Measurements from ENCODE around the gene MYO15B.
A peak's percentile ranks its signal among the peaks of the same experiment; 100 is the strongest.

MYO15B gene

GRCh38 chr17:75621489-75621888, 33.9 kb downstream of the MYO15B start:
- Mint-ChIP-seq H3K4me3 (no peak overlapping the region), H3K36me3 (ENCODE audit: low read depth) (no peaks in the 10 kb centered on the region), H3K4me1 (peaks cover 13% of the 10 kb centered on the region), H3K27me3 (ENCODE audit: low read depth, poor library complexity) (peaks cover 3% of the 10 kb centered on the region), H3K9me3 (no peaks in the 10 kb centered on the region), H3K27ac (no peak overlapping the region)
- no peak for TF ChIP-seq CTCF (IDR thresholded peaks at IDR 0.05)
- DNase-seq = no peak

- Mint-ChIP-seq H3K4me1 (peaks cover 13% of the 10 kb centered on the region), H3K27me3 (ENCODE audit: low read depth, poor library complexity) (peaks cover 3% of the 10 kb centered on the region), H3K4me3 (peak overlapping the region; percentile 52), H3K36me3 (ENCODE audit: low read depth) (no peaks in the 10 kb centered on the region), H3K9me3 (no peaks in the 10 kb centered on the region), H3K27ac (peak overlapping the region; percentile 62)
- no peak for DNase-seq
- no peak for TF ChIP-seq CTCF (IDR thresholded peaks at IDR 0.05)
These were observed 34.5 kb downstream of the MYO15B start for GRCh38 chr17:75622076-75622475.

- H3K4me3 Mint-ChIP-seq = no peak overlapping the region
- H3K27me3 Mint-ChIP-seq (ENCODE audit: low read depth, poor library complexity) = peaks cover 3% of the 10 kb centered on the region
- no peaks in the 10 kb centered on the region for H3K36me3 Mint-ChIP-seq (ENCODE audit: low read depth)
- H3K4me1 Mint-ChIP-seq = peaks cover 13% of the 10 kb centered on the region
- DNase-seq = no peak
- H3K9me3 Mint-ChIP-seq = no peaks in the 10 kb centered on the region
- no peak overlapping the region for H3K27ac Mint-ChIP-seq
- TF ChIP-seq CTCF (IDR thresholded peaks at IDR 0.05) = no peak
These were observed 35.2 kb downstream of the MYO15B start for GRCh38 chr17:75622771-75623273.

GRCh38 chr17:75623386-75623785, 35.8 kb downstream of the MYO15B start:
- no peaks in the 10 kb centered on the region for H3K9me3 Mint-ChIP-seq
- TF ChIP-seq CTCF (IDR thresholded peaks at IDR 0.05) = no peak
- H3K4me3 Mint-ChIP-seq = no peak overlapping the region
- H3K27me3 Mint-ChIP-seq (ENCODE audit: low read depth, poor library complexity) = peaks cover 3% of the 10 kb centered on the region
- DNase-seq = no peak
- no peak overlapping the region for H3K27ac Mint-ChIP-seq
- H3K36me3 Mint-ChIP-seq (ENCODE audit: low read depth) = no peaks in the 10 kb centered on the region
- H3K4me1 Mint-ChIP-seq = peaks cover 13% of the 10 kb centered on the region

GRCh38 chr17:75624021-75624420, 36.4 kb downstream of the MYO15B start:
- H3K4me3 Mint-ChIP-seq = no peak overlapping the region
- no peaks in the 10 kb centered on the region for H3K9me3 Mint-ChIP-seq
- no peak for DNase-seq
- TF ChIP-seq CTCF (IDR thresholded peaks at IDR 0.05) = no peak
- peaks cover 13% of the 10 kb centered on the region for H3K4me1 Mint-ChIP-seq
- H3K27ac Mint-ChIP-seq = no peak overlapping the region
- H3K27me3 Mint-ChIP-seq (ENCODE audit: low read depth, poor library complexity) = peaks cover 3% of the 10 kb centered on the region
- H3K36me3 Mint-ChIP-seq (ENCODE audit: low read depth) = no peaks in the 10 kb centered on the region

GRCh38 chr17:75624714-75625345, 37.2 kb downstream of the MYO15B start:
- TF ChIP-seq CTCF (IDR thresholded peaks at IDR 0.05) = no peak
- peaks cover 13% of the 10 kb centered on the region for H3K4me1 Mint-ChIP-seq
- no peak overlapping the region for H3K4me3 Mint-ChIP-seq
- DNase-seq = no peak
- peaks cover 3% of the 10 kb centered on the region for H3K27me3 Mint-ChIP-seq (ENCODE audit: low read depth, poor library complexity)
- H3K36me3 Mint-ChIP-seq (ENCODE audit: low read depth) = no peaks in the 10 kb centered on the region
- no peak overlapping the region for H3K27ac Mint-ChIP-seq
- no peaks in the 10 kb centered on the region for H3K9me3 Mint-ChIP-seq
